Lung microvascular endothelial cell (primary cell): ENCODE data around the gene CRIM1. TPM values are rescaled to one million over a fixed set of nuclear protein-coding genes. Genes with fewer than 3 reads are reported as not detected.
A peak's percentile ranks its signal among the peaks of the same experiment; 100 is the strongest.

Experiments
- DNase-seq, 2 donors: peaks; one replicate each; pipeline versions ENCODE4 v3.0.0 to v3.0.0-alpha.2; 2010; ENCODE audit warnings: low read depth in 2 of 2
- total RNA-seq: library from RNA; depleted of rRNA; stranded (reverse); fragments of >200 nt; gene quantifications from 2 replicates; pipeline ENCODE4 v1.2.1, GENCODE V29; 2014

CRIM1 gene
- total RNA-seq, 1 donor from 2014 or later, result 583 TPM

DNA sequence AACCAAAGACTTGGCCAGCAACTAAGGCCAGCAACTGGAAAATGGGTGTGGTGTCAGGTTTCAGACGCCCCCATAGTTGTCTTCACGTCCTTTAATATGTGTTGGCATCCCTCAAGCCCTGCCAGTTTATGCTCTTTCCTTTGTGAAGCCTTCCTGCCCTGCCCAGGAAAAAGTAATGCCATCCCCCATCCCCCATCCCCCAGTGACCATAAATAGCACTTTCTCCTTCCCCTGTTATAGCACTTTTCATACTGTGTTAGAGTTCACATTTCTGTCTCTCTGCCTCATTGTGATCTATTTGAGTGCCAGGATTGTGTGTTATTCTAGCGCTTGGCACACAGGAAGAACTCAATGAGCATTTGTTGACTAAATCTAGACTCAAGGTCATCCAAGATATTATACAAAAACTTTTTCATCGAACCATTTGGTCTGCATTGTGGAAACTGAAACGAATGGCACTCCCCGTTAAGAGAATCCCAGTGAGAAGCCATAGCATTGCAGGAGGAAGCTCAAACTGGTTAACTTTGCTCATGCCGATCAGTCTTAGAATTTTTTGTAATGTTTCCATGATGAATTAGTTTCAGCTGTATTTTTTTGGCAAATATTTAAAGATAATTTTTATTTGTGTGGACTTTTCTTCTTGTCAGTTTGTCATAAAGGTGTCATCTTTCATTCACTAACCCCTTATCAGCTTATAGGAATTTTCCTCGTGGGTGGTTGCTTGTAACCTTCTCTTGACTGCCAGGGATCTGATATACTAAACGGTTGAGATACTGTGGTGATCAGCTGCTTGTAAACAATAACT, 15.7 kb downstream of the CRIM1 start:
- DNase-seq, result peak; percentile 48 to 74

DNA sequence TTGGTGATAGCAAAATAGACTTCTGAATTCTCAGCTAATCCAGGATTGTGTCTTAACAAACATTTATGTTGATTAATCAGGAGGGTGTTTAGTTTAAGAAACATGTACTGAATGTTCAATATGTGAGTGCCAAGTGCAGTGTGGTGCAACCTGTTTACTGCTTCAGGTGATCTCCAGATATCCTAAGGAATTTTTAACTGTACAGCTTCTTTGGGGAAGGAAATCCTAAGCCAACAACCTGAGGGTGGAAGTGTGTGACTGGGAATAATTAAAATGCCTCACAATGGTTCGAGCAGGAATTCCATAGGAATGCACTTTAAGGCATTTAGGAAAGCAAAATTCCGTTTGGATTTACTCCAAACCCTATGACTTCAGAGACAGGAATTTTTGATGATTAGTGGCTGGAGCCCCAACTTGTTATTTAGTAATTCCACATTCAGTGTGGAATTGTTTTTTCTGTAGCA, 16.4 kb downstream of the CRIM1 start:
- DNase-seq, result peak; percentile 74 to 81

DNA sequence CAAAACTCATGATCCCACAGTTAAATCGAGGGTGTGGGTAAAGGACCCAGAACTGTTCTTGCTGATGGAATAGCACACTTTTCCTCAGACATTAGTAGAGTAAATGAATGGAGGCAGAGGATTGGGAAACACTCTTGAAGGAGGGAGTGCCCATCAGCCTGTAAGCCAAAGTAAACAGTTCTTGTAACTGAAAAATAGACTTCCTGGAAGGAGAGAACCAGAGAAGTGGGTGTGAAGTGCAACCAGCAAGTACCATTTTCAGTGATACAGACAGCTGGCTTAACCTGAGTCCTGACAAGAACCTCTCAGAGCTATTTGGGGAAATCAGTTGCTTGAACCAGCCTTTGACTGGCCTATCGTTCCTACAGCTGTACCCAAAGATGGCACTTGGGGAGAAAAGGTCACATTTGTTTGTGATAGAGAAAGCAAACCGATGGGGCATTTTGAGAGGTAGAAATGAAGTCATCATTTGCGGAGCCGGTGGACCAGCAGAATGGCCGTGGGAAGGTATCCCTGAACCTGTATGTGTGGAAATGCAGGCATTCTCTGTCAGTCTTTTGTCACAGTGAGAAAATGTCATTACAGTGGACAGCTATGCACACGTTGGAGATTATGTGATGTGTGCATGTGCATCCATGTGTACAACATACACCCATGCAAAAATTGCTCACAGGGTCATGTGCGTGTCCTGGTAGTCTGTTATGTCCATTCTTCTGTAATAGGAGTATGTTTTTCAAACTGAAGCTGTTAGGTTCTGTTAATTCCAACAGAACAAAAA, 17.8 kb downstream of the CRIM1 start:
- DNase-seq, result no peak

DNA sequence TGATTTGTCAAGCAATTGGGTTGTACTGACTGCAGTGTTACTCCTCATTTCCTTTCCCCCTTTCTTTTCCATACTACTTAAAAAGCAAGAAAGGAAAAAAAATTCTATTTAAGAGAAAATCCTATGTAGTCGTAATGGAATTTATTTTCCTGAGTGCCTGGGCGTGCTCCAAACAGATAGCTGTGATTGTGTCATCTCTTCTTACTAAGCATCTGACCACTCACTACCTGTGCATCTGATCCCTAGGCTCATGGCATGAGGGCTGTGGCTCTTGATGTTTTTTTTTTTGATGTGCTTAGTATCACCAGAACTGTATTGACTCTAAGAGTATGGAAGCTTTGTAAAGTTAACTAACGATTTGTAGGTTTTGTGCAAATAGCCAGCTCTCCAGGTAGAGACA, 19.0 kb downstream of the CRIM1 start:
- DNase-seq, result no peak

DNA sequence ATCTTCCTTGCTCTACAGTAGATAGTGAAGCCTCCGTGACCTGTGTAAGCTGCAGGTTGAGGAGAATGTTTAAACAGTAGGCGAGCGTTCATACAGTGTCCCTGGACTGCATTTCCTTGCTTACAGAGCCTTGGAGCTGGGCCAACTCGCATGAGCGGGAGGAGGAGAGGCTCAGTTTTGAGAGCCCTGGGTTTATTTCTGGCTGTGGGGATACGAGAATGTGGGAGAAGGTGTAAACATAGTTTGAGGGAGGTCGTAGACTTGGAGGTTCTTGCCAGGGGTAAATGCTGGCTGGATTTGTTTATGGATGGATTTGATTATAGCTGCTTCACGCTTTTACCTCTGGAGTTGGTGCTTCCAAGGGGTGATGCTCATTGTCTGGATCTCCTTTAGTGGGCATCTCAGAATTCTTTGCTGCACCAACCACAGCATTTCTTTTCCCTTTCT, 20.8 kb downstream of the CRIM1 start:
- DNase-seq, result peak; percentile 69 to 70

DNA sequence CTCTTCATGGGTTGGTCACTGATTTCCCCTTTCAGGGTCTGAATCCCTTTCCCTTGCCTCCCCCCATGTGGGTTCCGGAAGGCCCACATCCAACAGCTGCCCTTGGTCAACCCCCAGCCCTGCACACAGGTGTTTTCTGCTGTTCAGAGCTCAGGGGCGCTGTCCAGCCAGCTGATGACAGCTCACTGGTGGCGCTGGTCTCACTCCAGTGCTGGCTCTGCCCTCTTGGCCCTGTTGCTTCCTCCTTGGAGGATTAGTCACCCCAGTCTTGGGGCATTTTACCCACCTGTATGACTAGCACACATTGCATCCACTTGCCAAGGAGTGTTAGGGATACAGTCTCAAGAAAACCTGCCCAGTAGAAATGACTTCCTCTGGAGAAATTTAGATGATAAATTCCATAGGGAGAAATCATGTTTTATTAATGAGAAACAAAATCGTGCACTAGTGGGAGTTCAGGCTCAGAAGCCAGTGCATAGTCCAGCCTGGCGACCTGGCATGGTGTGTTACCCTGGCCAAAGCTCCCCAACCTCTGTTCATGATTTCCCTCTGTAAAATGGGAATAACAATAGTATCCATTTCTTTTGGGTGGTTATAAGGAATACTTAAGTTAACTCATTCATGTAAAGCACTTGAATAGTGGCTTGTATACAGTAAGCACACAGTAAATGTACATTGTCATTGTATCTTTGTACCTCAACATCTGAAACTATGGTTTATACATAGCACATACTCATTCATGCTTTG, 21.6 kb downstream of the CRIM1 start:
- DNase-seq, result peak; percentile 50 to 75

DNA sequence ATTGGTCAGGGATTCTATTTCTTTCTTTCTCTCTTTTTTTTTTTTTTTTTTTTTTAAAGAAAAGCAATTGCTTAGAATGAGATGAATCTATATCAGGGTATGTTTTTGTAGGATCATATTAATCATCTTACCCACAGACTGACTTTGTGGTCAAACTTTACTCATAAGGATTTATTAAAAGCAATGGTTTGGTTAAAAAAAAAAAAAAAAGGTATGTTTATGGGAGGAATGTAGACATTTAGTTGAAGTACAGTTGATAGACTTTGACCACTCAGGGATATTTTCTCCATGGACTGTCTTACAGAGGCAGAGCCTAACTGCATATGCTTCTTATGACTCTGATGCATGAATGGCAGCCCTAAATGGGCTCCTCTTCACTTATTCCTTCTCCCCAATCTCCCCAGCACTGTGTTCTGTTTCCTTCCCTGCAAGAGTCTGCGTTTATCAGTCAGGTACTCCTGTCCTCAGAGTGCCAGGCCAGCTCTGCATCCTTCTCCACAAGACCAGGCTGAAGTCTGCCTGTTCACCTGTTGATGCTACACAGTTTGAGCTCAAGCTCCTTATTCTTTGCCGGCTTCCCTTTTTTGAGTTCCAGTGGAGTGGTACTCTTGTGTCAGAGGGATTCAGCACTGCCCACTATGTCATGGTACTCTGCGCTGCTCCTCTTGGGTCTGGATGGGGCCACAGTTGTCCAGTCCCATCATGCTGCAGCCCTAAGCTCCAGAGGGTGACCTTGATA, 24.3 kb downstream of the CRIM1 start:
- DNase-seq, result no peak

DNA sequence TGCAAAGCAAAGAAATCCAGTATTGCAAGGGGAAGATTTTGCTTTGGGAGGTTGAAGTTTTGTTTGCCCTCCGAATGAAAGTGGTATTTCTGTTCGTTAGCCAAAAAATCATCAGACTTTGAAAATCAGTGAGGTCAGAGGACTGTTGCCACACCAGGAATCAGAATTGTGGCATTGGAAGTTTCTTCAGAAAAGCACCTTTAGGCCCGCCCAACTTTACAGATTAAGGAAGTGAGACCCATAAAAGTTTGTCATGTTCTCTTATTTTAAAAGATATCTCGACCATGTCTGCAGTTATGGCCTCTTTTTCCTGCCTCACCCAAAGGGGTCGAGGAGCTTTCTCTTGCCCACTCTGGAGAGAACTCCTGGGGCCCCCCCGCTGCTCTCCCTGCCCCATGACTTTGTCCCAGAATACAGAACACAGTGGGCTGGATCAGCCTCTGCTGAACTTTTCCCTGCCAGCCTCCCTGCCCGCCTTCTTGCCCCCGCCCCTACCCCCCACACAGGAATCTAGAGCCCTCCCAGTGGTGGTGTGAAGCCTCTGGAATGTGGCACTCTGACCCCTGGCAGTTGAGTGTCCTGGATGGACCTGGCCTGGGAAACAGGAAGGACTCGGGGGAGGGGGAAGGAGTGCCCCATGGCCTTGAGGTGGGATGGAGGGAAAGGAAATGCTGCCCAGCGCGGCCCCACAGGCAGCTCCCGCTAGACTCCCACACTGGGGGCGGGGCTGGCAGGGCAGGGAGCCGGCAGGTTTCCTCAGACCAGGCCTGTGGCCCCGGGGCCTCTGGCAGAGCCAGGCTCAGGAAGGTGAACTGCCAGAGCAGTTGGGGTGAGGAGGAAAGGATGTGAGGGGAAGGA, 25.3 kb downstream of the CRIM1 start:
- peak; percentile 56 to 69 for DNase-seq

DNA sequence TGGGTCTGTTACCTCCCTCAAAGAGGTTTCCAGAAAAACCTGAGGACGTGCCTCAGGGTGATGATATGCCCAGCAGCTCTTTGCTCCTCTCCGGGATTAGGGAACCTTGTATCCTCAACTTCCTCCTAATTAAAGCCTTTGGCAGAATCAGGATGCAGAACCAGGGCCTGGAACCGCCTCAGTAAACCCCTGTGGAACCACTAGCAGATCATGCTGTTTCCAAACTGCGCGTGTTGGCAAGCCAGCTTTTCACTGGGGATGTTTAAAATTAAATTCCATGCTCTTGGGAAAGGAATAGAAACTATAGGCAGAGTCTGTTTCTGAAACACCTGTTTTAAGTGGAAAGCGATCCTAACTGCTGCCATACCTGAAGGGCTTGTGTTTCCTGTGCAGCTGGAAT, 26.4 kb downstream of the CRIM1 start:
- DNase-seq, result no peak

DNA sequence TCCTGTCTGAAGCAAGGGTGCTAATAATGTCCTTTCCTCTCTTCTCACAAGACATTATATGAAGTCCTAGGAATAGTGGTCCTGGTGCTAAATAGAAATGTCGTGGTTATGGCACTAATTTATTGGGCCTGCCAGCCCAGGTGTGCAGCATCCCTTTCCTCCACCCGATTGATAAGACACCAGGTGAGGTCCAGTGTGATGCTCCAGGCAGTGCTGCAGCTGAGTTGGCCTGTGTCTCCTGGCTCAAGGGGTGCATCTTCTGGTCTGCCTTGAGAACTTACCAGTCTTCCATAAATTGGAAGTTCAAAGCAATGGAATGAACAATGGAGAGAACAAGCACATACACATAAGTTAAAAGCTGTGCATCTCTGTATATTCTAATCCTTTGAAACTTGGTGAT, 26.9 kb downstream of the CRIM1 start:
- no peak for DNase-seq

DNA sequence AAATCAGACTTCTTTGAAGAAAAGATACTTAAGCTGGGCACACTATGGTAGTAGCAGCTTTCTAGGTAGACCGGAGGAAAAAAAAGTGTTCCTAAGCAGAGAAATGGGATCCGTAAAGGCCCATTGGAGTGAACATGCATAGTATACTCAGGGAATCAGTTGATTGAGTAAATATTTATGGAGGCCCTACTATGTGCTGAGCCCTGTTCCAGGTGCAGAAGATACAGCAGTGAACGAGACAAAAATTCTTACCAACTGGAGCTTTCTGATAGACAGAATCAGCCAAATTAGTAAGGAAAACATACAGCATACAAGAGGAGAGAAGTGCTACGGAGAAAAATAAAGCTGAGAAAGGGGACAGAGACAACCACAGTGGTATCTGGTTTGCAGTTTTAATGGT, 28.1 kb downstream of the CRIM1 start:
- no peak for DNase-seq

DNA sequence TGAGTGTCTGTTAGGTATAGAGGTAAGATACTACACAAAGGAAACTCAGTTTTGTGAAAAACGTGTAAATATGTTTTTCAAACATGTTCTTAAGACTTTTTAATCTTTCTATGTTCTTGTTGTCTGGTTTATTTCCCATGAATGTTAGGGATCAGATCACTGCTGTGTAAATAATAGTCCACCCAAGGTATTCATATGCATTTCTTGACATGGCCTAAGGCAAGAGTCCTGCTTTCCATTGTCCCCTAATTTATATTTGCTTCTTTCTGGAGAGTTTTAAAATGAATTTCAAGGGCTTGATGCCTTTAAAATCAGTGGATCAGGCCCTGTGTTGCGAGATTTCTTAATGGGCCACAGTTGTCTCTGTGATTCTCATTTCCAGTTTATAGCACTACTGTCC, 28.9 kb downstream of the CRIM1 start:
- no peak for DNase-seq

DNA sequence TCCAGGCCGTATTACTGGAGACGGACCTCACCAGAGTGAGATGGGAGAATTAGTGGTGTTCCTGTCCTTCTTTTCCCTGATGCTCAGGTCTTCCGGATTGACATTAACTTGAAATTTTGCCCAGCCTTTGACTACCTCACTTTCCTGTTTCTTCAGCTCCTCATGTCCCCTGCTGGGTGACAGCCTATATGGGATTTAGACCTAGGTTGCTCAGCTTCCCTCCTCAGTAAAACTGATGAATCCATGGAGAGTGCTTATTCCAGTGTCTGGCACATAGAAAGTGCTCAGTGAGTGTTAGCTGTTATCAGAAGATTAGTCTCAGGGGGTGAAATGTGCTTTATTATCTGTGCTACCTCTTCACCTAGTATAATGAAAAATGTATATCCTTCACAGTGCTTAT, 30.0 kb downstream of the CRIM1 start:
- DNase-seq, result no peak

DNA sequence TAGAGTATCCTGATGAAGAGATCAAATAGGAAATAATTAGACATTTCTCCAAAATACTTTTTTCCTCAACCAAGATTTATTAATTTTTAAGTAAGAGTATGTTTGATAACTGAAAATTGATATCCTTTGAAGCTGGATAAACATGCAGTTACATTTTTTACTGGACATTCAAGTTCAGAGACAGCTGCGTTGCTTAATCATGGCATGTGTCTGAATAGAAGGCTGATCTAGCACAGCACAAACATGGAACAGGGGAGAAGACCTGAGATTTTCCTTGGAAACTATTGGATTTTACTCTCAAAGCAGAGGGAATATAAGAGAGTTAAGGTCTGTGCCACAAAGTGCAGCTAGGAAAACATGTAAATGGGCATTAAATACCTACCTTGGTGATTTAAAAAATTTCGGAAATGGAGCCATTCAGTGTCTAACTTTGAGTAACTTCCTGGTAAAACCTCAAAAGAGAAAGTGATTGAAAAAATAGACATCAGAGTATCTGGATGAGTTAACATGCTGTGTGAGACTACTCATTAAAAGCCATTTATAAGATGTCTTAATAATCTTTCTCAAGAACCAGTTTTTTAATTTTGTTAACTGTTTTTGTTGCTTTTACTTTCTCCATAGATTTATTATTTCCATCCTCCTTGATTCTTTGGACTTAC, 31.8 kb downstream of the CRIM1 start:
- peak in 1 of 2 donors; percentile 54 for DNase-seq

DNA sequence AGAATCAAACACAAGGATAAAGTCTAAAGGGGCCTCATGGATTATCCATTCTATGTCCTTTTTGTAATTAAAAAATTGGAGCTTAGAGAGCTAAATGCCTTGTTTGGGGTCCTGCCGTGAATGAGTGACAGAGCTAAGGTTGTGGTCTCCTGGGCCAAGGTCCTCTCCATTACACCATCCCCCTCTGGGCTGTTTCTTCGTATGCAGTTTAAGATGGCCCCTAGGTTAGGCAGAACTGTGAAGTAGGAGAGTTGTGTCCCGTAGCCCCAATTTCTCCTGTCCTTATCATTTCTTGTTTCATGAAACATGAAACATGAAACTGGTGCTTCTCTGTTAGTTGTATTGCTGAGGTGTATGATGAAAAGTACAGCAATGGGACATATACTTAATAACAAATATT, 32.9 kb downstream of the CRIM1 start:
- DNase-seq, result peak in 1 of 2 donors; percentile 27

DNA sequence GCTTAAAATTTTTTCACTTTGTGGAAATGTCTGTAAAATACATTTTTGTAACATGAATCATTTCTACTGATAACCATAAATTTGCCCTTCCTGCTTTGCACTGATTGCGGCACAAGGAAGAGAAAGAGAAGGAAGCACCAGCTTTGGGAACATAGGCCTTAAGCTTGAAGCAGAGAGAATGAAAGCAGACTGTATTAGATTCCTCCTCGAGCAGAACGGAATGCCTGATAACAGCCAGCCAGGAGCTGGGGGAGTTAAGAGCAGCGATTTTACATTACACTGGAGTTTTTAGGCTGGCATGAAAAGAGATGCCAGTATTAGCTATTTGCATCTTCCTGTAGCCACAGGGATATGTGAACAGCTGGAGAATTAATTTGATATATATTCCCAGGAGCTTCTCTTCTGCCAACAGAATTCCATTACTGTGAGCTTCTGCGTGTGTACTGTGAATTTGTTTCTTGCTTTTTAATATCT, 33.5 kb downstream of the CRIM1 start:
- DNase-seq, result peak; percentile 58 to 79

DNA sequence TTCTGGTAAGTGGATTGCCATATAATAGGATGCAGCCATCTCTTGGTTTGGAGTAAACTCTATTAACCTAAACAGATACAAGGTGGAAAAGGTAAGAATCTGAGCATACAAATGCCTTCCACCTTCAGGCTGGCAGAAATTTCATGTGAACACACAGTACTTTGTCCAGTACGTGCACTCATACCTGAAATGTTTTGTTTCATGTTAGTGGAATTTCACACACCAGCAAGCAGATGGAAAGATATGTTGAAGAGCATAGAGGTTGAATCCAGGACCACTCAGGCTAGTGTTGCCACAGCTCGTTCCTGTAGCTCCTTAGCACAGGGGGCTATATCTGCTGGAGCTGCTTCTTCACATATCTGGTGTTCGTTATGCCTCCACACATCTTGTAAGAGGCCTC, 34.0 kb downstream of the CRIM1 start:
- peak in 1 of 2 donors; percentile 41 for DNase-seq

DNA sequence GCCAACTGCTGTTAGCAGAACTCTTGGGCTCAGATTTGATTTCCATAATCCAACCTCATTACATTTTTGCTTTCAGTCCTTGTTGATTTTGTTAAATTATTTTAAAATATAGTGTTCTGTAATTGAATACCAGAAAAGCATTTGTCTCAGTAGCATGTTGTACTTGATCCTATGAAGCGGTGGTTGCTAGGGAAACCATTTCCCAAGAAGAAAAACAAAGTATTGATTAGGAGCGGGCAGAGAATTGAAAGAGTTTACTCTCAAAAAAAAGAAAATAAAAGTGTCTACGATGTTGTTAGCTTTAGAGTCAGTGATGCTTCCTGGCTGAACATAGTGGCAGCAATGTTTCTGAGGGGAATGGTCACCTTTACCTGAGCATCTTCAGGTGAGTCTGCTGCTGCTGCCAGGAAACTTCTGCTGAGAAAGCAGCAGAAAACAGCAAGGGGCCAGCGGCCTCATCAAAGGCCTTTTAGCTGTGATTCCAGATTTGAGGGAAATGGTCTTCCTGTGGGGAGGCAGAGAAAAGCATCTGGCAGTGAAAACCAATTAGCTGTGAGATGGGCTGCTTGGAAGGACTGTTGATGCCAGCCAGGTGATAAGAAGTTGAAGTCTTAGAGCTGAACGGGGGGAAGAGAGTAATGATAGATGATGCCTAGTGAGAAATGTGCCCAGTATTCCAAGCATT, 37.1 kb downstream of the CRIM1 start:
- no peak for DNase-seq

DNA sequence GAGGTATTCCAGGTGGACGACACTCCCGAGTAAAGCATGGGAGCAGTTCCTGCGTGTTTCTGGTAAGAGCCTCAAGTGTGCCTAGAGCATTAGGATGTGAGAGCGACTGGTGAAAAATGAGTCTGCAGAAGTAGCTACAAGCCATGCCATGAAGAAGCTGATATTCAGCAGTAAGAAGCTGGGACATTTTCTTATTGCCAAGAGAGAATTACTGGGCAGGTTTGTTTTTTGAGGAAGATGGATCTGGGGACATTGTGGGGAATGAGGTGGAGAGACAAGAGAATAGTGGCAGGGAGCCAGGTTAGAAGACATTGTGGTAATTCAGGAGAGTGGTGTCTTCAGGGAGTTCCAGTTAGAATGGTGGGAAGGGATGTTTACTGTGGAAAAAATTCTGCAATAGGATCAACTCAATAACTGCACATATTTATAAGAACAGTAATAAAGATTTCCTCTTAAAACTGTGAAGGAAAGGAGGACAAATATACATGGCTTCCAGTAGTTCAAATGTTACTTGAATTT, 38.2 kb downstream of the CRIM1 start:
- peak in 1 of 2 donors; percentile 51 for DNase-seq
